Parathyroid adenoma (tissue), 2 donors: Measurements from ENCODE around the gene DPRX.

ENCODE experiments used
- H2AFZ ChIP-seq: fragments of 300-600 bp; sonication (generic); one replicate; pipeline ENCODE4 v1.7.0; 2017; ENCODE audit warnings: antibody characterized with exemption, mild to moderate bottlenecking
- H3K27ac ChIP-seq: fragments of 300-600 bp; sonication (generic); one replicate; pipeline ENCODE4 v1.7.0; 2017
- H3K27me3 ChIP-seq: fragments of 300-600 bp; sonication (generic); one replicate; pipeline ENCODE4 v1.7.0; 2017; ENCODE audit warnings: low read length; ENCODE audit not compliant: control insufficient read depth, insufficient read depth
- H3K36me3 ChIP-seq: fragments of 300-600 bp; sonication (generic); one replicate; pipeline ENCODE4 v1.7.0; 2017; ENCODE audit warnings: low read length; ENCODE audit not compliant: control insufficient read depth, insufficient read depth
- H3K4me1 ChIP-seq: fragments of 300-600 bp; sonication (generic); one replicate; pipeline ENCODE4 v1.7.0; 2017; ENCODE audit warnings: control low read depth
- H3K4me2 ChIP-seq: fragments of 300-600 bp; sonication (generic); one replicate; pipeline ENCODE4 v1.7.0; 2017; ENCODE audit warnings: low read length
- H3K4me3 ChIP-seq: fragments of 300-600 bp; sonication (generic); one replicate; pipeline ENCODE4 v1.7.0; 2017; ENCODE audit warnings: low read depth, low read length
- H3K79me2 ChIP-seq: fragments of 300-600 bp; sonication (generic); one replicate; pipeline ENCODE4 v1.7.0; 2017; ENCODE audit warnings: control low read depth
- H3K9ac ChIP-seq: fragments of 300-600 bp; sonication (generic); one replicate; pipeline ENCODE4 v1.7.0; 2017; ENCODE audit warnings: mild to moderate bottlenecking
- H3K9me3 ChIP-seq: fragments of 300-600 bp; sonication (generic); one replicate; pipeline ENCODE4 v1.7.0; 2017; ENCODE audit warnings: low read length; ENCODE audit not compliant: control insufficient read depth
- CTCF ChIP-seq: fragments of 300-600 bp; sonication (generic); IDR thresholded peaks from one replicate; pipeline ENCODE4 v1.7.0; 2017; ENCODE audit warnings: antibody characterized with exemption, mild to moderate bottlenecking
- donor health status: primary hyperparathyroidism.

DPRX gene

GRCh38 chr19:53644061-53644816 lies 12.4 kb downstream of the DPRX start:
- H3K9me3 ChIP-seq: no peaks in the 10 kb centered on the region
- H3K79me2 ChIP-seq: no peaks in the 10 kb centered on the region
- no peak overlapping the region for H2AFZ ChIP-seq
- no peaks in the 10 kb centered on the region for H3K36me3 ChIP-seq
- H3K4me3 ChIP-seq: no peak overlapping the region
- no peaks in the 10 kb centered on the region for H3K4me1 ChIP-seq
- H3K4me2 ChIP-seq: no peak overlapping the region
- H3K9ac ChIP-seq: no peak overlapping the region
- TF ChIP-seq CTCF: no peak
- H3K27me3 ChIP-seq: no peaks in the 10 kb centered on the region
- H3K27ac ChIP-seq: no peak overlapping the region

GRCh38 chr19:53646144-53646543 lies 14.3 kb downstream of the DPRX start:
- Histone ChIP-seq H3K4me3 (no peak overlapping the region), H3K4me2 (no peak overlapping the region), H3K79me2 (no peaks in the 10 kb centered on the region), H3K9me3 (no peaks in the 10 kb centered on the region), H3K4me1 (no peaks in the 10 kb centered on the region), H3K36me3 (no peaks in the 10 kb centered on the region), H2AFZ (no peak overlapping the region), H3K27ac (no peak overlapping the region), H3K9ac (no peak overlapping the region), H3K27me3 (no peaks in the 10 kb centered on the region)
- no peak for TF ChIP-seq CTCF

- Histone ChIP-seq H3K4me2 (no peak overlapping the region), H2AFZ (no peak overlapping the region), H3K79me2 (no peaks in the 10 kb centered on the region), H3K36me3 (no peaks in the 10 kb centered on the region), H3K9ac (no peak overlapping the region), H3K27me3 (no peaks in the 10 kb centered on the region), H3K4me1 (no peaks in the 10 kb centered on the region), H3K4me3 (no peak overlapping the region), H3K9me3 (no peaks in the 10 kb centered on the region), H3K27ac (no peak overlapping the region)
- TF ChIP-seq CTCF: no peak
These were observed 15.6 kb downstream of the DPRX start for GRCh38 chr19:53647350-53647749.

- H3K9ac ChIP-seq: no peak overlapping the region
- no peaks in the 10 kb centered on the region for H3K79me2 ChIP-seq
- H3K27me3 ChIP-seq: no peaks in the 10 kb centered on the region
- H3K4me3 ChIP-seq: no peak overlapping the region
- H3K27ac ChIP-seq: no peak overlapping the region
- H3K4me1 ChIP-seq: no peaks in the 10 kb centered on the region
- H3K36me3 ChIP-seq: no peaks in the 10 kb centered on the region
- no peak for TF ChIP-seq CTCF
- no peak overlapping the region for H2AFZ ChIP-seq
- H3K9me3 ChIP-seq: no peaks in the 10 kb centered on the region
- no peak overlapping the region for H3K4me2 ChIP-seq
These were observed 16.0 kb downstream of the DPRX start for GRCh38 chr19:53647792-53648191.
